GM23248 (cell line): ENCODE data around the gene RORB. TPM values are rescaled to one million over a fixed set of nuclear protein-coding genes. Genes with fewer than 3 reads are reported as not detected.

ENCODE experiments used
- DNase-seq: peaks from one replicate; pipeline ENCODE4 v3.0.0-alpha.2; 2015
- H2AFZ ChIP-seq: fragments of 200-600 bp; sonication (generic); 2 replicates; pipeline ENCODE4 v1.6.1; 2016; ENCODE audit warnings: antibody characterized with exemption
- H3F3A ChIP-seq: fragments of 200-600 bp; sonication (generic); 2 replicates; pipeline ENCODE4 v1.6.1; 2016; ENCODE audit warnings: mild to moderate bottlenecking, antibody characterized with exemption, mixed run types; ENCODE audit not compliant: insufficient read depth
- H3K27ac ChIP-seq: fragments of 200-600 bp; sonication (generic); 2 replicates; pipeline ENCODE4 v1.5.1; 2016; ENCODE audit warnings: mild to moderate bottlenecking
- H3K27me3 ChIP-seq: fragments of 200-600 bp; sonication (generic); replicated peaks from 2 replicates; pipeline ENCODE4 v1.6.1; 2016; ENCODE audit warnings: mild to moderate bottlenecking; ENCODE audit not compliant: insufficient read depth
- H3K36me3 ChIP-seq: fragments of 200-600 bp; sonication (generic); 2 replicates; pipeline ENCODE4 v1.6.1; 2016; ENCODE audit warnings: low read depth, mild to moderate bottlenecking
- H3K4me1 ChIP-seq: fragments of 200-600 bp; sonication (generic); 2 replicates; pipeline ENCODE4 v1.6.1; 2016; ENCODE audit warnings: mild to moderate bottlenecking; ENCODE audit not compliant: insufficient read depth
- H3K4me2 ChIP-seq: fragments of 200-600 bp; sonication (generic); one replicate; pipeline ENCODE4 v1.6.1; 2016; ENCODE audit warnings: mild to moderate bottlenecking; ENCODE audit not compliant: unreplicated experiment
- H3K4me3 ChIP-seq: fragments of 200-600 bp; sonication (generic); 2 replicates; pipeline ENCODE4 v1.5.1; 2016; ENCODE audit warnings: mild to moderate bottlenecking
- H3K79me2 ChIP-seq: fragments of 200-600 bp; sonication (generic); 2 replicates; pipeline ENCODE4 v1.6.1; 2016; ENCODE audit warnings: mild to moderate bottlenecking; ENCODE audit not compliant: insufficient read depth
- H3K9ac ChIP-seq: fragments of 200-600 bp; sonication (generic); 2 replicates; pipeline ENCODE4 v1.6.1; 2016; ENCODE audit warnings: mild to moderate bottlenecking
- H3K9me2 ChIP-seq: fragments of 200-600 bp; sonication (generic); 2 replicates; pipeline ENCODE4 v1.6.1; 2016; ENCODE audit warnings: mixed run types, mild to moderate bottlenecking, moderate library complexity; ENCODE audit not compliant: insufficient read depth
- H3K9me3 ChIP-seq: fragments of 200-600 bp; sonication (generic); one replicate; pipeline ENCODE4 v1.6.1; 2017; ENCODE audit warnings: low read depth
- H4K20me1 ChIP-seq: fragments of 200-600 bp; sonication (generic); 2 replicates; pipeline ENCODE4 v1.6.0; 2016; ENCODE audit not compliant: insufficient read depth
- EZH2 ChIP-seq: fragments of 200-600 bp; sonication (generic); IDR thresholded peaks from 2 replicates; pipeline ENCODE4 v1.6.1; 2018; ENCODE audit warnings: antibody characterized with exemption, mild to moderate bottlenecking; ENCODE audit not compliant: insufficient read depth, poor library complexity, severe bottlenecking
- EZH2phosphoT487 ChIP-seq: fragments of 200-600 bp; sonication (generic); IDR thresholded peaks from 2 replicates; pipeline ENCODE4 v1.6.1; 2018; ENCODE audit warnings: antibody characterized with exemption, moderate library complexity, mild to moderate bottlenecking, low read depth; ENCODE audit not compliant: insufficient read depth
- WGBS, 2 experiments: methylation state at CpG; one replicate each; pipeline ENCODE4 v1.1.6; 2015 to 2017; ENCODE audit warnings: low lambda C conversion rate in 2 of 2, low coverage in 1 of 2; ENCODE audit errors: missing lambda C conversion rate in 2 of 2; 5-methylcytosine and 5-hydroxymethylcytosine counted together
- in situ Hi-C: fragments of 300-500 bp; cut with MboI; formaldehyde crosslinking; loops from 2 replicates; pipeline ENCODE4 v1.15.0; 2020
- polyA plus RNA-seq: library from polyadenylated mRNA; unstranded; fragments of >200 nt; fragmentation: Nextera tagmentation; extraction: Ambion mirVana; gene quantifications from 2 replicates; pipeline ENCODE4 v1.2.1, GENCODE V29; 2016
- total RNA-seq: library from RNA; depleted of rRNA; stranded (reverse); fragments of >200 nt; shearing (Covaris generic); gene quantifications from 2 replicates; pipeline ENCODE4 v1.2.3, GENCODE V29; 2014

Gene RORB
- total and polyA plus RNA-seq, 2 experiments from 2014 or later, result not detected

- DNase-seq, result no peak
- no peaks in the 10 kb centered on the region for H3K36me3 ChIP-seq
- 16% methylated on average over 3 of the region's 3 CpGs for WGBS, 2 experiments
These were observed 46.0 kb downstream of the RORB start for GRCh38 chr9:74543145-74543544.

GRCh38 chr9:74551266-74551665, 54.1 kb downstream of the RORB start:
- Histone ChIP-seq H3K4me3 (no peak overlapping the region), H3K9me3 (no peaks in the 10 kb centered on the region), H2AFZ (no peak overlapping the region), H3K9ac (no peak overlapping the region), H3K4me2 (no peak overlapping the region), H3K4me1 (no peaks in the 10 kb centered on the region), H3K9me2 (no peaks in the 10 kb centered on the region), H3K79me2 (no peaks in the 10 kb centered on the region), H3F3A (no peaks in the 10 kb centered on the region), H3K27me3 (no peaks in the 10 kb centered on the region), H4K20me1 (no peaks in the 10 kb centered on the region), H3K36me3 (no peaks in the 10 kb centered on the region), H3K27ac (no peak overlapping the region)
- no peak for TF ChIP-seq EZH2phosphoT487
- no peak for TF ChIP-seq EZH2
- WGBS, 2 experiments, result 40 to 44% methylated on average over 5 of the region's 5 CpGs
- no peak for DNase-seq
- in situ Hi-C loops, result loop anchor here (25.0 kb wide), 2 partner anchors 864 to 1339 kb away; no protein-coding TSS in a partner anchor

More at GRCh38 chr9:74543145-74543544, 46.0 kb downstream of the RORB start:
- Histone ChIP-seq H3K79me2 (no peaks in the 10 kb centered on the region), H2AFZ (no peak overlapping the region), H3K4me3 (no peak overlapping the region), H3K9ac (no peak overlapping the region), H3K4me2 (no peak overlapping the region), H3K27ac (no peak overlapping the region), H3K4me1 (no peaks in the 10 kb centered on the region), H3K27me3 (no peaks in the 10 kb centered on the region), H4K20me1 (no peaks in the 10 kb centered on the region), H3K9me2 (no peaks in the 10 kb centered on the region), H3K9me3 (no peaks in the 10 kb centered on the region), H3F3A (no peaks in the 10 kb centered on the region)
- TF ChIP-seq EZH2, result no peak
- TF ChIP-seq EZH2phosphoT487, result no peak
- in situ Hi-C loops, result loop anchor here (25.0 kb wide), 1 partner anchor 94 kb away; no protein-coding TSS in a partner anchor

DNA sequence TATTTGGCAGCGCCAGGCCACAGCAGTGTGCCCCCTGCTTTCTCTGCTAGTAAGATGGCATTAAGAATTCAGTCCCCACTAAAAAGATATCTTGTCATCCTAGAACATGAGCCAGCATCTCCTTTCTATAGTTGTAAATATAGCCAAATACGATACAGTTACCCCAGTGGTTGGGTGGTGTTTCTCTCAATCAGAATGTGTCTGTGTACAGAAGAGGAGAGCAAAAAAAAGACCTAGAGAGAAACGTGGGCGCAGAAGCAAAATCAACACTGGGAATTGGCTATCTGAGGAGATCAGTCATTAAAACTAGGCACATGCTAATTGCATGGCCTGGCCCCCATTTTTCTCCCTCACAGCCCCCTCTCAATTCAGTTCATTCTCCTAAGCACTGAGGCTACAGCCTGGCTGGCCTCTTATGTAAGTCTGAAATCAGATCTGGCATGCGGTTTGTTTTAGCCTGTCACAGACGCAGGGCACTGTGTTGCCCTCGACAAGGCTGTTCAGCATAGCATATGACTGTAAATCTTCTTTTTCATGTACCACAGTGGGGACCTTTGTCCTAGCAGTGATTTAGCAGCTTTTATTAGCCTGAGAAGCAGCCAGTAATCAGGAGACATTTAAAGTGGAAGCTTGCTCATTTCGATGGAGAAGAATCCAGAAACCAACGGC, 57.8 kb downstream of the RORB start:
- H3K36me3 ChIP-seq, result no peaks in the 10 kb centered on the region
- H3K79me2 ChIP-seq, result no peaks in the 10 kb centered on the region
- H3K4me1 ChIP-seq, result no peaks in the 10 kb centered on the region
- H3K4me2 ChIP-seq, result no peak overlapping the region
- TF ChIP-seq EZH2 (no peak), EZH2phosphoT487 (no peak)
- no peak overlapping the region for H2AFZ ChIP-seq
- no peak overlapping the region for H3K27ac ChIP-seq
- H3K9me2 ChIP-seq, result no peaks in the 10 kb centered on the region
- in situ Hi-C loops, result loop anchor here (25.0 kb wide), 2 partner anchors 868 to 1343 kb away; no protein-coding TSS in a partner anchor
- H3F3A ChIP-seq, result no peaks in the 10 kb centered on the region
- DNase-seq, result no peak
- H3K27me3 ChIP-seq, result no peaks in the 10 kb centered on the region
- H3K4me3 ChIP-seq, result no peak overlapping the region
- 31 to 33% methylated on average over 9 of the region's 9 CpGs for WGBS, 2 experiments
- no peaks in the 10 kb centered on the region for H4K20me1 ChIP-seq
- H3K9me3 ChIP-seq, result no peaks in the 10 kb centered on the region
- H3K9ac ChIP-seq, result no peak overlapping the region

GRCh38 chr9:74555565-74555964, 58.4 kb downstream of the RORB start:
- no peaks in the 10 kb centered on the region for H3K4me1 ChIP-seq
- no peaks in the 10 kb centered on the region for H3K79me2 ChIP-seq
- H3K9me3 ChIP-seq, result no peaks in the 10 kb centered on the region
- no peaks in the 10 kb centered on the region for H3K27me3 ChIP-seq
- no peak for DNase-seq
- H3K4me3 ChIP-seq, result no peak overlapping the region
- H3K9me2 ChIP-seq, result no peaks in the 10 kb centered on the region
- no peak overlapping the region for H3K4me2 ChIP-seq
- no peak overlapping the region for H2AFZ ChIP-seq
- in situ Hi-C loops, result loop anchor here (25.0 kb wide), 2 partner anchors 868 to 1343 kb away; no protein-coding TSS in a partner anchor
- no peak overlapping the region for H3K9ac ChIP-seq
- H3K36me3 ChIP-seq, result no peaks in the 10 kb centered on the region
- 68% methylated on average over 3 of the region's 3 CpGs for WGBS, 2 experiments
- TF ChIP-seq EZH2phosphoT487, result no peak
- no peak for TF ChIP-seq EZH2
- no peaks in the 10 kb centered on the region for H3F3A ChIP-seq
- H3K27ac ChIP-seq, result no peak overlapping the region
- H4K20me1 ChIP-seq, result no peaks in the 10 kb centered on the region
